MM.1S (cell line): Measurements from ENCODE around the gene PHKG1.

Source experiments
- DNase-seq: peaks from one replicate; pipeline ENCODE4 v3.0.0-alpha.2; 2015
- H2AFZ ChIP-seq: fragments of 300-600 bp; sonication (generic); 2 replicates; pipeline ENCODE4 v1.6.0; 2016; ENCODE audit warnings: antibody characterized with exemption, low read length
- H3F3A ChIP-seq: fragments of 300-600 bp; sonication (generic); 2 replicates; pipeline ENCODE4 v1.6.1; 2016; ENCODE audit warnings: mild to moderate bottlenecking, antibody characterized with exemption, low read length, moderate library complexity, mixed read lengths; ENCODE audit not compliant: insufficient read depth
- H3K27ac ChIP-seq: fragments of 300-600 bp; sonication (generic); 2 replicates; pipeline ENCODE4 v1.5.1; 2016; ENCODE audit warnings: mild to moderate bottlenecking, low read length
- H3K27me3 ChIP-seq: fragments of 300-600 bp; sonication (generic); replicated peaks from 2 replicates; pipeline ENCODE4 v1.6.0; 2016; ENCODE audit warnings: low read length; ENCODE audit not compliant: insufficient read depth
- H3K36me3 ChIP-seq: fragments of 300-600 bp; sonication (generic); replicated peaks from 2 replicates; pipeline ENCODE4 v1.6.1; 2016; ENCODE audit warnings: mild to moderate bottlenecking, low read length, mixed read lengths; ENCODE audit not compliant: insufficient read depth
- H3K4me1 ChIP-seq: fragments of 300-600 bp; sonication (generic); 2 replicates; pipeline ENCODE4 v1.6.1; 2016; ENCODE audit warnings: low read length, mixed read lengths
- H3K4me2 ChIP-seq: fragments of 300-600 bp; sonication (generic); 2 replicates; pipeline ENCODE4 v1.6.0; 2016; ENCODE audit warnings: low read depth, low read length
- H3K4me3 ChIP-seq: fragments of 300-600 bp; sonication (generic); 2 replicates; pipeline ENCODE4 v1.5.1; 2016; ENCODE audit warnings: low read length, mixed read lengths
- H3K79me2 ChIP-seq: fragments of 300-600 bp; sonication (generic); 2 replicates; pipeline ENCODE4 v1.6.1; 2016; ENCODE audit warnings: mixed run types, low read length, mixed read lengths
- H3K9ac ChIP-seq: fragments of 300-600 bp; sonication (generic); 2 replicates; pipeline ENCODE4 v1.6.1; 2016; ENCODE audit warnings: low read length, mixed read lengths
- H3K9me2 ChIP-seq: fragments of 300-600 bp; sonication (generic); replicated peaks from 2 replicates; pipeline ENCODE4 v1.6.1; 2016; ENCODE audit warnings: mild to moderate bottlenecking, low read length, mixed read lengths; ENCODE audit not compliant: insufficient read depth
- H3K9me3 ChIP-seq: fragments of 300-600 bp; sonication (generic); replicated peaks from 2 replicates; pipeline ENCODE4 v1.6.1; 2016; ENCODE audit warnings: mild to moderate bottlenecking, low read length, mixed read lengths; ENCODE audit not compliant: insufficient read depth
- H4K20me1 ChIP-seq: fragments of 300-600 bp; sonication (generic); 2 replicates; pipeline ENCODE4 v1.6.1; 2016; ENCODE audit warnings: mild to moderate bottlenecking, low read length, moderate library complexity, mixed read lengths; ENCODE audit not compliant: insufficient read depth
- EZH2 ChIP-seq: fragments of 300-600 bp; sonication (generic); optimal IDR thresholded peaks from 2 replicates; pipeline ENCODE3; 2017; ENCODE audit warnings: low read depth, mild to moderate bottlenecking, antibody characterized with exemption, low read length, mixed read lengths
- EZH2phosphoT487 ChIP-seq: fragments of 300-600 bp; sonication (generic); IDR thresholded peaks from 2 replicates; pipeline ENCODE4 v1.6.1; 2018; ENCODE audit warnings: antibody characterized with exemption, low read length
- TF ChIP-seq, protein P1 (sequence below): fragments of 300-600 bp; sonication (generic); IDR thresholded peaks from 2 replicates; pipeline ENCODE4 v1.5.1; 2016; ENCODE audit warnings: antibody characterized with exemption, low read length, mixed read lengths

PHKG1 gene

DNA sequence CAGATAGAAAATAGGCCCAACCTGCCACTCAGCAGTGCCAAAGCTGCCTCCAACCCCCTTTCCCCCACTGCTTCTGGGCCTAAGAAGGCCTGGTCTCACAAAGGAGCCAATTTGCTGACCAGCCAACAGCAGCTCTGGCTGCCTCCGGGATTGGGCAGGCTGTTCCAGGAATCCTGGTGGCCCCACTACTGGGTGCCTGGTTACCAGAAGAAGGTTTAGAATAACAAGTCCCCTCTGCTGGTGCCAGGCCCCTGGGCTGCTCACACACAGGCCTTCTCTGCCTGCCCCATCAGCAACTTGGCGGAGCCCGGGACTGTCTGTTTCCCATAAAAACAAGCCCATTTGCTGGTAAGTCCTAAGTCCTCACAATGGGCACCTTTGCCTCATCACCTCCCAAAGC lies 1.2 kb downstream of the PHKG1 start:
- Histone ChIP-seq H2AFZ (no peak overlapping the region), H3K9me2 (no peaks in the 10 kb centered on the region), H3K9ac (no peak overlapping the region), H3K9me3 (no peaks in the 10 kb centered on the region), H3K79me2 (no peaks in the 10 kb centered on the region), H4K20me1 (no peaks in the 10 kb centered on the region), H3K36me3 (no peaks in the 10 kb centered on the region), H3K4me2 (no peak overlapping the region), H3F3A (no peaks in the 10 kb centered on the region), H3K4me3 (no peak overlapping the region), H3K27me3 (no peaks in the 10 kb centered on the region), H3K27ac (no peak overlapping the region), H3K4me1 (no peaks in the 10 kb centered on the region)
- DNase-seq: no peak
- no peak for TF ChIP-seq EZH2phosphoT487
- TF ChIP-seq EZH2: no peak
- TF ChIP-seq, protein P1, sequence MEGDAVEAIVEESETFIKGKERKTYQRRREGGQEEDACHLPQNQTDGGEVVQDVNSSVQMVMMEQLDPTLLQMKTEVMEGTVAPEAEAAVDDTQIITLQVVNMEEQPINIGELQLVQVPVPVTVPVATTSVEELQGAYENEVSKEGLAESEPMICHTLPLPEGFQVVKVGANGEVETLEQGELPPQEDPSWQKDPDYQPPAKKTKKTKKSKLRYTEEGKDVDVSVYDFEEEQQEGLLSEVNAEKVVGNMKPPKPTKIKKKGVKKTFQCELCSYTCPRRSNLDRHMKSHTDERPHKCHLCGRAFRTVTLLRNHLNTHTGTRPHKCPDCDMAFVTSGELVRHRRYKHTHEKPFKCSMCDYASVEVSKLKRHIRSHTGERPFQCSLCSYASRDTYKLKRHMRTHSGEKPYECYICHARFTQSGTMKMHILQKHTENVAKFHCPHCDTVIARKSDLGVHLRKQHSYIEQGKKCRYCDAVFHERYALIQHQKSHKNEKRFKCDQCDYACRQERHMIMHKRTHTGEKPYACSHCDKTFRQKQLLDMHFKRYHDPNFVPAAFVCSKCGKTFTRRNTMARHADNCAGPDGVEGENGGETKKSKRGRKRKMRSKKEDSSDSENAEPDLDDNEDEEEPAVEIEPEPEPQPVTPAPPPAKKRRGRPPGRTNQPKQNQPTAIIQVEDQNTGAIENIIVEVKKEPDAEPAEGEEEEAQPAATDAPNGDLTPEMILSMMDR: no peak

DNA sequence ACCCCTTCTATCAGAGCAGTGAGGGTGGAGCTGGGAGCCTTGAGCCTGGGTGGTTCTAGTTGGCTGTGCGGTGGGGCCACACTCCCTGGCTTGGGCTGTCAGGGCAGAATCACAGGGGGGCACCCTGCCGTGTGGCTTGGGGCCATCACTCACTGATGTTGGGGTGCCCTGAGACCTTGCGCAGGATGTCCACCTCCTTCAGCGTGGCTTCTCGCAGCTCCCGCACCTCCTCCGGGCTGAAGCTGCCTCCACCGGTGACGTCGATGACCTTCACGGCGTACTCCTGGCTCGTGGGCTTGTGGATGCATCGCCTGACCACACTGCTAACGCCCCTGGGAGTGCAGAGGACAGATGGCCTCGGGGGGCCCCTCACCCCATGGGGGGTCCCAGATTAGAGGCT lies 5.3 kb downstream of the PHKG1 start:
- no peaks in the 10 kb centered on the region for H3K9me3 ChIP-seq
- DNase-seq: no peak
- no peak overlapping the region for H3K4me2 ChIP-seq
- H4K20me1 ChIP-seq: no peaks in the 10 kb centered on the region
- no peak overlapping the region for H3K27ac ChIP-seq
- H3K27me3 ChIP-seq: no peaks in the 10 kb centered on the region
- no peak overlapping the region for H2AFZ ChIP-seq
- H3K9ac ChIP-seq: no peak overlapping the region
- no peaks in the 10 kb centered on the region for H3K4me1 ChIP-seq
- no peaks in the 10 kb centered on the region for H3F3A ChIP-seq
- H3K4me3 ChIP-seq: no peak overlapping the region
- no peaks in the 10 kb centered on the region for H3K79me2 ChIP-seq
- TF ChIP-seq EZH2 (no peak), EZH2phosphoT487 (no peak)
- TF ChIP-seq, protein P1: no peak
- H3K36me3 ChIP-seq: no peaks in the 10 kb centered on the region
- no peaks in the 10 kb centered on the region for H3K9me2 ChIP-seq

GRCh38 chr7:56086761-56087160 lies 6.0 kb downstream of the PHKG1 start:
- no peak overlapping the region for H3K4me2 ChIP-seq
- TF ChIP-seq EZH2 (no peak), EZH2phosphoT487 (no peak)
- TF ChIP-seq, protein P1: no peak
- H4K20me1 ChIP-seq: no peaks in the 10 kb centered on the region
- H3K27me3 ChIP-seq: no peaks in the 10 kb centered on the region
- no peaks in the 10 kb centered on the region for H3K4me1 ChIP-seq
- H3K36me3 ChIP-seq: no peaks in the 10 kb centered on the region
- no peak overlapping the region for H3K27ac ChIP-seq
- H3K9ac ChIP-seq: no peak overlapping the region
- H3K9me3 ChIP-seq: no peaks in the 10 kb centered on the region
- no peaks in the 10 kb centered on the region for H3K9me2 ChIP-seq
- no peaks in the 10 kb centered on the region for H3F3A ChIP-seq
- H2AFZ ChIP-seq: no peak overlapping the region
- no peaks in the 10 kb centered on the region for H3K79me2 ChIP-seq
- no peak for DNase-seq
- no peak overlapping the region for H3K4me3 ChIP-seq
